HG03060 (cell line): Measurements from ENCODE around the gene KAT14.
"Not testable (repeated sequence)": the region's sequence is repeated elsewhere in the genome, so short reads cannot be mapped to it uniquely, and the experiment has no call there.

Source experiments
- ATAC-seq: cut with Tn5 transposase; IDR thresholded peaks from one replicate; pipeline ENCODE4 v1.9.1; 2021; ENCODE audit warnings: low read depth, moderate number of reproducible peaks; ENCODE audit not compliant: unreplicated experiment

KAT14 gene

DNA sequence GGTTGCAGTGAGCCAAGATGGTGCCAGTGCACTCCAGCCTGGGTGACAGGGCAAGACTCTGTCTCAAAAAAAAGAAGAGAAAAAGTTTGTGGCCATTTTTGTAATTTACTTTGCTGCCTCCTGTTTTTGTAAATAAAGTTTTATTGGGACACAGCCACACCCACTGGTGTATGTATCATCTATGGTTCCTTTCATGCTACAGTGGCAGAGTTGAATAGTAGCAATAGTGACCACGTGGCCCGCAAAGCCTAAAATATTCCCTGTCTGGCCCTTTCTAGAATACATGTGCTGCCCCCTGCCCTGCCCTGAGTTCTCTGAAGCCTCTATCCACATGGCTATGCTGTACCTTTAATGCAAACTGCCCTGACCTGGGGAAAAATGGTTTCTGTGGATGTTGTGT is 75.3 kb downstream of the KAT14 start:
- ATAC-seq, result no peak

DNA sequence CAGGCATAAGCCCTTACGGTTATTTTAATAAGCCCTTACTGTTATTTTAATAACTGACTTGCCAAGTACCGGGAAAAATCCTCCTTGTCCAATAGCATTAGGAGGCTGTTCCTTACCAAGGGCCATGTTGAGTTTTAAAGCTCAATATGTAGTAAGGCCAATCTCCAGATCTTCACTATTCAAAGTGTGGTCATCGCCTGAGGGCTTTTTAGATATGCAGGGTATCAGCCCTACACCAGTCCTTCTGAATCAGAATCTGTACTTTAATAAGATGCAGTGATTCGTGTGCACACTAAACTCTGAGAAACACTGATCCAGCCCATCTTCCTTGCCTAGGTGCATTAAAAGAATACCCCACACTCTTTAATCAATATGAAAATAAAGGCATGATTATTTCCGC is 77.9 kb downstream of the KAT14 start:
- no peak for ATAC-seq

- ATAC-seq, result no peak
Measured at GRCh38 chr20:18218280-18218679, 80.6 kb downstream of the KAT14 start.

GRCh38 chr20:18223409-18223808 is 85.7 kb downstream of the KAT14 start:
- ATAC-seq, result no peak

DNA sequence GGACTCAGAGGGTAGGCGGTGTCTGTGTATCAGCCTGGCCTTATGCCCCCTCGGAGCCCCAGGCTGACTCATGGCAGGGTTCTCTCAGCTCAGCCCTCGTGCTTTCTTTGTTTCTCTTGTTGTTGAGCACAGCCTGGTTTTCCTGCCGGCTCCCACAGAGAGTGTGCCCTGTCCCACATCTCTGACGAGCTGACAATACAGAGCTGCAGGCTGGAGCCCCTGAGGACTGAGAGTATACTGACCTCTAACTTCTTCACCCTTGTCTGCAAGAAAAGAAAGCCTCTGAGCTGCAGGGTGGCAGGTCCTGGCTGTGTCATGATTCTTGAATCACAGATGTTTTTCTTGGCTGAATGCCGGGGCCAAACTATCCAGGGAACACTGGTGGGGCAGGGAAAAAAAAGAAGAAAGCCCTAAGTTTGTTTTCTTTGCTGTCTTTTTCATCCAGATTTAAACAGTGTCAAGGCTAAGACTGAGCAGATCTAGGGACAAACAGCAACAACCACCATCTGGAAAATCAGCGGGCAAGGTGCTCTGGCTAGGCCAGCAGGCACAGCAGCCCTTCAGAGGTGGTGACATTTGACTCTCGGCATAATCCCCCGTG is 87.4 kb downstream of the KAT14 start:
- ATAC-seq, result no peak

GRCh38 chr20:18225632-18226031 is 88.0 kb downstream of the KAT14 start:
- ATAC-seq, result no peak

- not testable (repeated sequence) for ATAC-seq
Measured at GRCh38 chr20:18226741-18227140, 89.1 kb downstream of the KAT14 start.

GRCh38 chr20:18233408-18233943 is 95.8 kb downstream of the KAT14 start:
- no peak for ATAC-seq
